Peyer's patch (tissue), 4 donors: ENCODE measurements around the gene PCDH12. TPM values are rescaled to one million over a fixed set of nuclear protein-coding genes. Genes with fewer than 3 reads are reported as not detected.

Experiments
- DNase-seq, 3 donors: peaks; one replicate each; pipeline ENCODE4 v3.0.0-alpha.2; 2017 to 2019
- H3K27ac ChIP-seq, 4 donors: fragments of 200-600 bp; sonication (generic); one replicate each; pipeline ENCODE4 v1.5.1; 2016 to 2019
- H3K27me3 ChIP-seq, 2 donors: fragments of 200-600 bp; sonication (generic); one replicate each; pipeline ENCODE4 v1.5.1; 2019
- H3K36me3 ChIP-seq, 3 donors: fragments of 200-600 bp; sonication (generic); one replicate each; pipeline ENCODE4 v1.5.1; 2016 to 2019
- H3K4me1 ChIP-seq, 4 donors: fragments of 200-600 bp; sonication (generic); one replicate each; pipeline ENCODE4 v1.5.1; 2016 to 2019
- H3K4me3 ChIP-seq, 4 donors: fragments of 200-600 bp; sonication (generic); 1 replicate in 3 of 4; 2 replicates in 1 of 4; pipeline ENCODE4 v1.5.1; 2016 to 2019; ENCODE audit warnings: mild to moderate bottlenecking in 1 of 4
- H3K9me3 ChIP-seq, 4 donors: fragments of 200-600 bp; sonication (generic); one replicate each; pipeline ENCODE4 v1.5.1; 2016 to 2019; ENCODE audit warnings: mild to moderate bottlenecking in 1 of 4
- POLR2A ChIP-seq, 2 donors: fragments of 450-650 bp; IDR thresholded peaks; one replicate each; pipeline ENCODE4 v1.5.1; 2017; ENCODE audit warnings: antibody characterized with exemption in 2 of 2, mild to moderate bottlenecking in 2 of 2, moderate library complexity in 2 of 2
- total RNA-seq, 4 donors: library from RNA; depleted of rRNA; stranded (reverse); fragments of >200 nt; gene quantifications; one replicate each; pipeline ENCODE4 v1.1.0, GENCODE V29; 2016
- TF ChIP-seq, protein P1 (sequence below), 6 experiments: fragments of 450-650 bp in 4 of 6; fragments of 200-600 bp in 2 of 6; sonication (generic) in 1 of 6; IDR thresholded peaks; one replicate each; pipeline ENCODE4 v1.5.1; 2017 to 2019; ENCODE audit warnings: antibody characterized with exemption in 6 of 6, mild to moderate bottlenecking in 3 of 6, moderate library complexity in 1 of 6

The PCDH12 gene
- total RNA-seq = 1 to 10 TPM in 2 of 4 donors, under 1 TPM in 2; 0.53 to 1.7 (median 1.1) TPM

GRCh38 chr5:141958113-141958512 lies at the start of gene PCDH12:
TSS of gene PCDH12 (minus strand) at chr5:141958202. CDS start at chr5:141957851, 351 bp downstream.
- TF ChIP-seq, protein P1, sequence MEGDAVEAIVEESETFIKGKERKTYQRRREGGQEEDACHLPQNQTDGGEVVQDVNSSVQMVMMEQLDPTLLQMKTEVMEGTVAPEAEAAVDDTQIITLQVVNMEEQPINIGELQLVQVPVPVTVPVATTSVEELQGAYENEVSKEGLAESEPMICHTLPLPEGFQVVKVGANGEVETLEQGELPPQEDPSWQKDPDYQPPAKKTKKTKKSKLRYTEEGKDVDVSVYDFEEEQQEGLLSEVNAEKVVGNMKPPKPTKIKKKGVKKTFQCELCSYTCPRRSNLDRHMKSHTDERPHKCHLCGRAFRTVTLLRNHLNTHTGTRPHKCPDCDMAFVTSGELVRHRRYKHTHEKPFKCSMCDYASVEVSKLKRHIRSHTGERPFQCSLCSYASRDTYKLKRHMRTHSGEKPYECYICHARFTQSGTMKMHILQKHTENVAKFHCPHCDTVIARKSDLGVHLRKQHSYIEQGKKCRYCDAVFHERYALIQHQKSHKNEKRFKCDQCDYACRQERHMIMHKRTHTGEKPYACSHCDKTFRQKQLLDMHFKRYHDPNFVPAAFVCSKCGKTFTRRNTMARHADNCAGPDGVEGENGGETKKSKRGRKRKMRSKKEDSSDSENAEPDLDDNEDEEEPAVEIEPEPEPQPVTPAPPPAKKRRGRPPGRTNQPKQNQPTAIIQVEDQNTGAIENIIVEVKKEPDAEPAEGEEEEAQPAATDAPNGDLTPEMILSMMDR (IDR thresholded peaks at IDR 0.05) = no peak
- TF ChIP-seq POLR2A (IDR thresholded peaks at IDR 0.05) = no peak
- Histone ChIP-seq H3K27ac (peak within 1 kb of the TSS in 2 of 4 donors; percentile 32 to 49), H3K27me3 (no peaks in the 10 kb centered on the region), H3K36me3 (no peaks in the 10 kb centered on the region), H3K9me3 (no peaks in the 10 kb centered on the region), H3K4me1 (peaks cover 0 to 11% (median 2%) of the 10 kb centered on the region in 4 donors), H3K4me3 (peak within 1 kb of the TSS in 2 of 4 donors; percentile 2 to 16)
- DNase-seq = peak in 1 of 3 donors; percentile 39

DNA sequence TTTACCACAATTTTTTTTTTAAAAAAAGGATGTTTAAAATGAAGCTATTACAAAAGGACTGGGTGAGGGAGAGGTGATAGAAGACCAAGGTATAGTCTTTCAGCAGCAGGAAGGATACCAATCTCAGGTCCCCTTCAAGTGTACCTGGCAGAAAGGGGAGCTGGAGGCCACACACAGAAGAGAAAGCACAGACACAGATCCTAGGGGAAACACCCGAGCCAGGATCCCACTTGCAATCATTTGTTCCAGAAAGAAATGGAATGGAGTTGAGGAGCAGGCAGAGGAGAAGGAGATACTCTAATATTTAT lies 49.2 kb upstream of the PCDH12 start:
- no peaks in the 10 kb centered on the region for H3K27me3 ChIP-seq
- H3K27ac ChIP-seq = no peak overlapping the region
- H3K4me1 ChIP-seq = peaks cover 0 to 3% (median 0%) of the 10 kb centered on the region in 4 donors
- no peak for DNase-seq
- H3K36me3 ChIP-seq = peaks cover 0 to 34% (median 0%) of the 10 kb centered on the region in 3 donors
- no peak for TF ChIP-seq POLR2A (IDR thresholded peaks at IDR 0.05)
- TF ChIP-seq, protein P1 (IDR thresholded peaks at IDR 0.05) = no peak
- no peak overlapping the region for H3K4me3 ChIP-seq
- H3K9me3 ChIP-seq = no peaks in the 10 kb centered on the region

GRCh38 chr5:142006363-142007236 lies 48.6 kb upstream of the PCDH12 start:
- Histone ChIP-seq H3K36me3 (peaks cover 0 to 40% (median 0%) of the 10 kb centered on the region in 3 donors), H3K27ac (no peak overlapping the region), H3K4me3 (no peak overlapping the region), H3K9me3 (no peaks in the 10 kb centered on the region), H3K4me1 (no peaks in the 10 kb centered on the region), H3K27me3 (no peaks in the 10 kb centered on the region)
- TF ChIP-seq, protein P1 (IDR thresholded peaks at IDR 0.05) = no peak
- TF ChIP-seq POLR2A (IDR thresholded peaks at IDR 0.05) = no peak
- DNase-seq = no peak

DNA sequence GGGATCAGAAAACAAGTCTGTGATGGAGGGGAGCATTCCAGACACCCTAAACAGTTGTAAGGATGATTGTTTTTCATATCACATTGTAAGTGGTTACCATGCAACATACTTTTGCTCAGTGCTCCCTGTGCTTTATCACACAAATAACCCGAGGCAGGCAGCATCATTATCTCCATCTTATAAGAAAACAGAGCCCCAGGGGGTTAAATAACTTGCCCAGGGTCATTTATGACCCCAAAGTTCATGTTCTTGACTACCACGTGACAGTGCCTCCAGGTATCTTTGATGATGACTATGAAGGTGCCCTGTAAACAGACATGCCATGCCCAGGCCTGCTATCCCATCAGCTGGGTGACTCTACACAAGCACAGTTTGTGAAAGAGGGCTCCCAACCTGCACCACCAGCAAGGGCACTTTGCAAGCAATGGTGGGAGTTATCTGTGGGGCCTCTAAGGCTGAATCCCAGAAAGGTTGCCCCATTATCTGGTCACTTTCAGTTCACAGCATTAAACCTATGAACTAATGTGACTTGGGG lies 45.3 kb upstream of the PCDH12 start:
- no peak overlapping the region for H3K4me3 ChIP-seq
- H3K36me3 ChIP-seq = peaks cover 0 to 67% (median 0%) of the 10 kb centered on the region in 3 donors
- no peak for TF ChIP-seq POLR2A (IDR thresholded peaks at IDR 0.05)
- TF ChIP-seq, protein P1 (IDR thresholded peaks at IDR 0.05) = no peak
- no peak for DNase-seq
- H3K27ac ChIP-seq = no peak overlapping the region
- H3K4me1 ChIP-seq = no peaks in the 10 kb centered on the region
- H3K9me3 ChIP-seq = no peaks in the 10 kb centered on the region
- H3K27me3 ChIP-seq = no peaks in the 10 kb centered on the region

GRCh38 chr5:142000704-142001484 lies 42.9 kb upstream of the PCDH12 start:
- no peak for TF ChIP-seq POLR2A (IDR thresholded peaks at IDR 0.05)
- TF ChIP-seq, protein P1 (IDR thresholded peaks at IDR 0.05) = peak in 2 of 6 experiments; percentile 15 to 17

More at GRCh38 chr5:142000704-142001484, 42.9 kb upstream of the PCDH12 start:
- no peak for DNase-seq
- H3K27ac ChIP-seq = no peak overlapping the region
- H3K36me3 ChIP-seq = peaks cover 0 to 67% (median 0%) of the 10 kb centered on the region in 3 donors
- no peaks in the 10 kb centered on the region for H3K27me3 ChIP-seq
- no peak overlapping the region for H3K4me3 ChIP-seq
- no peaks in the 10 kb centered on the region for H3K9me3 ChIP-seq
- H3K4me1 ChIP-seq = no peaks in the 10 kb centered on the region
